ENCODE results near the gene USP47.

Gene USP47

GRCh38 chr11:11942668-11943067 is 100.9 kb downstream of the USP47 start:
- no peak for DNase-seq

- no peak for DNase-seq
Measured at GRCh38 chr11:11944444-11944843, 102.7 kb downstream of the USP47 start.

DNA sequence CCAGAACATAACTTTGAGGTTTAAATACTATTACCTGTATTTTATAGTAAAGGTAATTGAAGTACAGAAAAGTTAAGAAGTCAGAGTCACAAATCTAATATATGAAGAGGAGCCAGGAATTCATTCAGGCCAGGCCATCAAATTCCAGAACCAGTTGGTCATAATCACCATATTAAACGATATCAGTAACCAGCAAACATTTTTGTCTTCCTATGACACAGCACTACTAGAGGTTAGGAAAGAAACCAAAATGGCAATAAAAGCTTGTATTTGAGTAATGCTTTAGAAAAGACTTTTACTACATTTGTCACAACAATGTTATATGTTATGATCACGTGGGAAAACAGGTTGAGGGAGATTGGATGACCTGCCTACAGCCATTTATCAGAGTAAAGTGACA is 104.4 kb downstream of the USP47 start:
- DNase-seq = no peak

GRCh38 chr11:11946878-11947277 is 105.1 kb downstream of the USP47 start:
- DNase-seq = no peak

DNA sequence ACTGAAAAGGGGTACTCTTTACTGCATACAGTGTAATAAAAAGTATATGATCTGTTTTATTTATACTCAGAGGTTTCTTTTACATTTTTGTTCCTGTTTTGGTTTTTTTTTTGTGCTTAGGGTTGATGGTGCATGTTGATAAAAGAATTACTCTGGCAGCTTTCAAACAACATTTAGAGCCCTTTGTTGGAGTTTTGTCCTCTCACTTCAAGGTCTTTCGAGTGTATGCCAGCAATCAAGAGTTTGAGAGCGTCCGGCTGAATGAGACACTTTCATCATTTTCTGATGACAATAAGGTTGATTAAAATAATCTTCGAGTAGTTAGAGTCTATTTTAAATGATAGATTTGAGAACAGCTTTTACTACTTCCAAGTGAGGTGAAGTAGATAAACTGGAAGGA is 106.1 kb downstream of the USP47 start:
- no peak for DNase-seq

GRCh38 chr11:11948242-11948947 is 106.6 kb downstream of the USP47 start:
- DNase-seq = no peak

GRCh38 chr11:11949482-11949881 is 107.7 kb downstream of the USP47 start:
- no peak for DNase-seq

DNA sequence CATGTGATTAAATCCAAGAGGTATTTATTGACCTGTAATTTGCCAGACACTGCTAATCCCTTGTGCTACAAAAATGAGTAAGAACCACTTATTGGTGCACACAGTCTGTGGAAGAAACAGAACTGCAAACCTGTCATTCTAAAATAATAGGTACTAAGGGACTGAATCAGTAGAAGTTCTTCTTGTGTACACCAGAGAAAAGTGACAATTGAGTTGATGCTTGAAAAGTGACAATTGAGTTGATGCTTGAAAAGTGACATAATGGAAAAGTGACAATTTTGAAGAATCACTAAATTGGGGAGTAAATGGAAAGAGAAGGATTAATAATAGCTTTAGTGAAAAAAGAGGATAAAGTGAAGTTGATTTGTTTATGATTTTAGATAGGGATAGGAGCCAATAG is 110.3 kb downstream of the USP47 start:
- no peak for DNase-seq

- DNase-seq = no peak
Measured at GRCh38 chr11:11956006-11956405, 114.2 kb downstream of the USP47 start.

- no peak for DNase-seq
Measured at GRCh38 chr11:11958403-11959231, 116.8 kb downstream of the USP47 start.

- no peak for DNase-seq
Measured at GRCh38 chr11:11959601-11960000, 117.8 kb downstream of the USP47 start.

- no peak for DNase-seq
Measured at GRCh38 chr11:11960687-11961086, 118.9 kb downstream of the USP47 start.

GRCh38 chr11:11961399-11962028 is 119.7 kb downstream of the USP47 start:
- DNase-seq = no peak

DNA sequence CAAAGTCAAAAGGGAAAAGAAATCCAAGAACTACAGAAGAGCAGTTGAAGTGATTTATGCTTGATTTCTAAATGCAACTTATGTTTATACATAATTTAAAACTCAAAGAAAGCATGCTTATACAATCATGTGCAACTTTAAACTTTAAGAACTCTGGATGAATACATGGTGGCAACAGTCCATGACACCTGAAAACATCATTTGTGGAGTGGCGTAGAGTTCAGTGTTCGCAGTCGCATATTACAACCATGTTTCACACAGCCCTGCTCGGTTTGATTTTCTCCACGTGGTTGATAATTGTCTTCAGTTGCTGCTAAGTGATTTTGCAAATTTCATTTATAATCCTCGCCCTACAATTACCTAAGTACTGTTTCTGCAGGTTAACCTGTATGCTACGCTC is 121.3 kb downstream of the USP47 start:
- no peak for DNase-seq

DNA sequence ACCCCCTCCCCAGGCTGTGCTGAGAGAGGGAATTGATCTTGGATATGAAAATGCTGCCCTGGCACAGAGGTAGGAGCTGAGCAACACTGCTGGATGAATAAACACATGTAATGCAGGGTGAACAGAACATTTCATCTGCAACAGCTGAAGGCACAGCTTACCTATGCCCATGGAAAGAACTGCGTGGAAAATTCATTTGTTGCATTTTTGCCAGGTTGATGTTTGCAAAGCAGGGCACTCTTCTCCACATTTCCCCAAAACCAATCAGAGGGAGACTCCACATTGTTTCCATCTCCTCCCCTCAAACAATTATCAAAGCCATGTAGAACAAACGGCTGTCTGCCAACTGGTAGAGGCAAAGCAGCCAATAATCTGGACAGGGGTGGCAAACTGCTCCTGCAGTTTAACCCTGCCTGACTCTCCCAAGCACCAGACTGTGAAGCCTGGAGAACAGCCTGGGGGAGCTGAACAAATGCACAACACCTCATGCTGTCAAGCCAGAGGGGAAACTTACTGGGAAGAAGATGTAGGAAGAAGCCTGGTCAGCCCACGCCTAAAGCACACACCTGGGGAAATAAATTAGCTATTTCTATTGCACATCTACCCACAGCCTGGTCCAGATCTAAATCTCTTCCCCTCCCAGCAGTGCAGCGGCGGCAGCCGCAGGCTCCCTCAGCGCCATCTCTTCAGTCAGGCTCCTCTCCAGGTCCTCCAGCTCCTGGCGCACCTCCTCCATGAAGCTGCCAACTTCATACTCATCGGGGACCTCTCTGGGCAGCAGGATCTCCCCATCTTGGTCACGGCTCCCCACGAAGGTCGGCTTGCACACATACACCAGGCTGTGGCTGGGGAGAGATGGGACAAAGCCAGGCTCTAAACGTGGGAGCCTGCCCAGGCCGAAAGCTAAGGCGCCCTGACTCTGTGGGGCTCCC is 122.3 kb downstream of the USP47 start:
- DNase-seq = no peak

- no peak for DNase-seq
Measured at GRCh38 chr11:11964774-11965150, 123.0 kb downstream of the USP47 start.

- no peak for DNase-seq
Measured at GRCh38 chr11:11965192-11965591, 123.4 kb downstream of the USP47 start.

- no peak for DNase-seq
Measured at GRCh38 chr11:11965656-11966353, 124.0 kb downstream of the USP47 start.

DNA sequence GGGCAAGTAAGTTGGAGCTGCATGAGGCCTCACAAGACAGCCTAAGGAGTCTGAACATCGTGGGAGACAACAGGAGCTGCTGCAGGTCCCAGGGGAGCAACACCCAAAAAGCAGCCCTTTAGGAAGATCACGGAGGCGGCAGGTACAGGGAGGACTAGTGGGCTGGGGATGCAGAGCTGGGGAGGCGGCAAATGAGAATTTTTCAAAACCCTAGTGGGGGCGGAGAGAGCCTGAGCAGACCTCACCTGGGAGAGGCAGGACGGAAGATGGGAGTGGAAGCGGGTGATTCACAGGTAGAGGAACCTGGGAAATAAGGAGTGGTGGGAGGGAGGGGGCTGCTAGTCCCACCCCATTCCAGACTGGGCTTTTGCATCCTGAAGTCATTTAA is 124.6 kb downstream of the USP47 start:
- DNase-seq = no peak

DNA sequence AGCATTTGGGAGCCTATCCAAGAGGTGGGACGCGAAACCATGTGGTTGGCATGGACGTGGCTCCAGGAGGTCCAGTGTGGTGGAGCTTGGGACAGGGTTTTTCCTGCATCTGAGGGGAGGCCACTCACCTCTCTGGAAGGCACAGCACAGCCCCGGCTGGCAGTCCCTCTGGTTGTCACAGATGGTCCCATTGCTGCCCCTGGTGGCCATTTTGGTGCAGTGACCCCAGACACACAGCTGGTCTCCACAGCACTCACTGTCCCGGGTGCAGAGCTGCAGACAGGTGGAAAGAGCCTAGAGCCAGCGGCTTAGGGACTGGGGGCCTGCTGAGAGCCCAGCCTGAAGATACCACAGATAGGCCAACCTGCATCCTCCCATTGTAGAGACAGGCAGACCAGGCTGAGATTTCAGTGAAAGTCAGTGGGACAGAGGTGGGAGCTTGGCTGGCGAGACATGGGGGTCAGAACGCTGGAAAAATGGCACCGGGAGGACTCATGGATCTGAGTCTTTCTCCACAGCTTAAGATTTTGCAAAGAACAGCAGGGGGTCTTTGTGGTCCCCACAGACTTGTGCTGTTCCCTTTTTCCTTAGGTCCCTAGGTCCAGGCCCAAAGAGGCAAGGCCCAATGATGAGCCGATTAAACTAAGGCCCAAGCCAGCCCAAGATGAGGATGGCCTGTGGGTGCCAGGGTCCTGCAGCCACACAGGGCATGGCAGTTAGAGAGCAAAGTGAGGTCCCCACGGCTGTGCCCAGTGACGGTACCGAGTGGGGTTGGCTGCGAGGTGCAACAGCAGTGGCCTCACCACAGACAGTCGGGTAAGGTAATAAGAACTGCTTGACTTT is 125.3 kb downstream of the USP47 start:
- DNase-seq = peak in 1 of 2 experiments; percentile 25
